ENCODE results near the gene TTL. TPM values are rescaled to one million over a fixed set of nuclear protein-coding genes. Genes with fewer than 3 reads are reported as not detected.

TTL gene
- total RNA-seq, 4 donors from 2014 or later = 12.0 to 22.2 (median 19.0) TPM

DNA sequence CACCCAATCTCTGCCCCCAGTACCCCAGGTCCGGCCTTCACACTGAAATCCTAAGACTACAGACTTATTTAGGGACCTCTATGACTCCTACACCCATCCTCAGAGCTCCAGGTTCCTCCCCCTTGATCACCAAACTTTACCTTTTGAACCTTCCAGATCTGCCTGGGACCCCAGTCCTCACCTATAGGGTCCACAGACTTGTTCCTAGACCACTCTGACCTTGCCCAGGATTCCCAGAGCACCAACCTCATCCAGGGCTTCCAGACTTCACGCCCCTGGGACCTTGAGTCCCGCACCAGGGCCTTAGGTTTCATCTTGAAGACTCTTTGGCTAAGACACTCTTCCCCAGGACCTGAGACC lies 102.9 kb downstream of the TTL start:
- no peaks in the 10 kb centered on the region for H3K9me3 ChIP-seq
- H3K27me3 ChIP-seq = no peaks in the 10 kb centered on the region
- DNase-seq = no peak
- H3K4me1 ChIP-seq = peaks cover 15 to 18% of the 10 kb centered on the region in 2 donors
- TF ChIP-seq, protein P1, sequence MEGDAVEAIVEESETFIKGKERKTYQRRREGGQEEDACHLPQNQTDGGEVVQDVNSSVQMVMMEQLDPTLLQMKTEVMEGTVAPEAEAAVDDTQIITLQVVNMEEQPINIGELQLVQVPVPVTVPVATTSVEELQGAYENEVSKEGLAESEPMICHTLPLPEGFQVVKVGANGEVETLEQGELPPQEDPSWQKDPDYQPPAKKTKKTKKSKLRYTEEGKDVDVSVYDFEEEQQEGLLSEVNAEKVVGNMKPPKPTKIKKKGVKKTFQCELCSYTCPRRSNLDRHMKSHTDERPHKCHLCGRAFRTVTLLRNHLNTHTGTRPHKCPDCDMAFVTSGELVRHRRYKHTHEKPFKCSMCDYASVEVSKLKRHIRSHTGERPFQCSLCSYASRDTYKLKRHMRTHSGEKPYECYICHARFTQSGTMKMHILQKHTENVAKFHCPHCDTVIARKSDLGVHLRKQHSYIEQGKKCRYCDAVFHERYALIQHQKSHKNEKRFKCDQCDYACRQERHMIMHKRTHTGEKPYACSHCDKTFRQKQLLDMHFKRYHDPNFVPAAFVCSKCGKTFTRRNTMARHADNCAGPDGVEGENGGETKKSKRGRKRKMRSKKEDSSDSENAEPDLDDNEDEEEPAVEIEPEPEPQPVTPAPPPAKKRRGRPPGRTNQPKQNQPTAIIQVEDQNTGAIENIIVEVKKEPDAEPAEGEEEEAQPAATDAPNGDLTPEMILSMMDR (IDR thresholded peaks at IDR 0.05) = no peak
- no peak for TF ChIP-seq POLR2A (IDR thresholded peaks at IDR 0.05)
- H3K27ac ChIP-seq = peak overlapping the region; percentile 83 to 96 (median 95)
- intact Hi-C loops (cut with DNase I) = loop anchor here (5.0 kb wide), 1 partner anchor 103 kb away; the partner anchor contains the start of gene TTL
- H3K36me3 ChIP-seq = peaks cover 0 to 11% of the 10 kb centered on the region in 2 donors
- H3K4me3 ChIP-seq (replicated peaks in 1 of 3) = peak overlapping the region; percentile 52 to 66 (median 64)
- WGBS, 2 donors = 62 to 63% methylated on average over 3 of the region's 3 CpGs

DNA sequence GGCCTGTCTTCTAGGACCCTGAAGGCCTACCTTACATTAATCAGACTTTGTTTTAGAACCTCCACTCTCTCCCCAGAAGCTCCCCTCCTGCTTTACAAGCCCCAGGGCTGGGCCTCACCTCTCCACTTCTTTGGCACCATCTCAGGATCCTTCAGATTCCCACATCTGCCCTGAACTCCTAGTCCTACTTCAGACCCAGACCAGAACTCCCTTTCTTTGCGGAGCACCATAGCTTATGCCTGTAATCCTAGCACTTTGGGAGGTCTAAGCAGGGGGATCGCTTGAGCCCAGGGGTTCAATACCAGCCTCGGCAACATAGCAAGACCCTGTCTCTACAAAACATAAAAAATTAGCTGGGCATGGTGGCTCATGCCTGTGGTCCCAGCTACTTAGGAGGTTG lies 103.4 kb downstream of the TTL start:
- no peak for DNase-seq
- Histone ChIP-seq H3K9me3 (no peaks in the 10 kb centered on the region), H3K36me3 (peaks cover 0 to 11% of the 10 kb centered on the region in 2 donors), H3K27me3 (no peaks in the 10 kb centered on the region), H3K4me3 (replicated peaks in 1 of 3) (peak overlapping the region in 1 of 3 donors; percentile 64), H3K4me1 (peaks cover 15 to 18% of the 10 kb centered on the region in 2 donors), H3K27ac (peak overlapping the region in 1 of 3 donors; percentile 96)
- WGBS, 2 donors = 100% methylated on average over 3 of the region's 3 CpGs
- TF ChIP-seq POLR2A (IDR thresholded peaks at IDR 0.05) = no peak
- TF ChIP-seq, protein P1 (IDR thresholded peaks at IDR 0.05) = no peak
- intact Hi-C loops (cut with DNase I) = loop anchor here (5.0 kb wide), 1 partner anchor 103 kb away; the partner anchor contains the start of gene TTL

DNA sequence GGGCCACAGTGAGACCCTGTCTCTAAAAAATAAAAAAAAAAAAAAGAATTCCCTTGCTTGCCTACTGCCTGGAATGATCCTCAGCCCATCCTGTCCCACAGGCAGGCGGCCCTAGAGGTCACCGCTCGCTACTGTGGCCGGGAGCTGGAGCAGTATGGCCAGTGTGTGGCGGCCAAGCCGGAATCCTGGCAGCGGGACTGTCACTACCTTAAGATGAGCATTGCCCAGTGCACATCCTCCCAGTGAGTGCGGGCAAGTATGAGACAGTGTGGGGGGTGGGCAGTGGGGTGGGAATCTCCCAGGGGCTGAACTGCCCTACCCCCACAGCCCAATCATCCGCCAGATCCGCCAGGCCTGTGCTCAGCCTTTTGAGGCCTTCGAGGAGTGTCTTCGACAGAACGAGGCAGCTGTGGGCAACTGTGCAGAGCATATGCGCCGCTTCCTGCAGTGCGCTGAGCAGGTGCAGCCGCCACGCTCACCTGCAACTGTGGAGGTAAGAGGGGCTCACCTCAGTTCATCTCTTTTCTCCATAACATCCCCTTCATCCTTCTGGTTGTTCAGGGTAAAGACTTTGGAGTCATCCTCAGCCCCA lies 104.0 kb downstream of the TTL start:
- peaks cover 15 to 18% of the 10 kb centered on the region in 2 donors for H3K4me1 ChIP-seq
- 97% methylated on average over 14 to 18 of the region's 18 CpGs for whole genome bisulfite sequencing, 2 donors
- intact Hi-C loops (cut with DNase I) = loop anchor here (5.0 kb wide), 1 partner anchor 104 kb away; the partner anchor contains the start of gene TTL
- H3K4me3 ChIP-seq (replicated peaks in 1 of 3) = no peak overlapping the region
- peaks cover 0 to 11% of the 10 kb centered on the region in 2 donors for H3K36me3 ChIP-seq
- H3K27ac ChIP-seq = no peak overlapping the region
- DNase-seq = no peak
- TF ChIP-seq, protein P1 (IDR thresholded peaks at IDR 0.05) = no peak
- TF ChIP-seq POLR2A (IDR thresholded peaks at IDR 0.05) = no peak
- no peaks in the 10 kb centered on the region for H3K9me3 ChIP-seq
- no peaks in the 10 kb centered on the region for H3K27me3 ChIP-seq

DNA sequence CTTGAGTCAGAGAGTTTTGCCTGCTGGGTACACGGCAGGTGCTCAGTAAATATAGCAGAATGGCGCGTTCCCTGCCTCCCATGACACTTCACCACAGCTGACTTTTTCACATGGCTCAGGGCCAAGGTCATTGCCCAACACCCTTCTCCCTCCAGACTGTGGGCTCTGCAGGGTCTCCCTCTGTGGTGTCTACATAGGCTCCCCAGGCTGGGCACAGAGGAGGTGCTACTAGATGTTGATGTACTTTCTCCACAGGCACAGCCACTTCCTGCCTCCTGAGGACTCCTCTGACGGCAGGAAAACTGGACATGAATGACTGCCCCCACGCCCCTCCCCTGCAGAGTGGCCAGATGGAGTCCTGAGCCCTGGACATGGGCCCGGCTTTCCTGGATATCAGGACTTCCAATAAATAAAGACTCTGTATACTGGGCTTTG lies 106.7 kb downstream of the TTL start:
- H3K4me3 ChIP-seq (replicated peaks in 1 of 3) = no peak overlapping the region
- peaks cover 0 to 11% of the 10 kb centered on the region in 2 donors for H3K36me3 ChIP-seq
- H3K27ac ChIP-seq = no peak overlapping the region
- intact Hi-C loops (cut with DNase I) = loop anchor here (5.0 kb wide), 1 partner anchor 106 kb away; the partner anchor contains the start of gene TTL
- H3K9me3 ChIP-seq = no peaks in the 10 kb centered on the region
- peak in 1 of 2 donors; percentile 39 for DNase-seq
- H3K27me3 ChIP-seq = no peaks in the 10 kb centered on the region
- TF ChIP-seq POLR2A (IDR thresholded peaks at IDR 0.05) = no peak
- TF ChIP-seq, protein P1 (IDR thresholded peaks at IDR 0.05) = no peak
- WGBS, 2 donors = 75 to 80% methylated on average over 6 of the region's 6 CpGs
- peaks cover 9 to 13% of the 10 kb centered on the region in 2 donors for H3K4me1 ChIP-seq

Small RNA genes within 50 kb of the gene (small RNA-seq; reads per million reads assigned to genes)
- gene RF00019 = not detected

Other genes with a start within 250 kb of the TTL start
- 10 to 100 TPM; 26.9 to 68.1 (median 43.1) TPM for gene ZC3H8, start 227.1 kb upstream of the TTL start, total RNA-seq
- gene ZC3H6, start 206.6 kb upstream of the TTL start, total RNA-seq = 10 to 100 TPM; 17.4 to 20.1 (median 19.0) TPM
- gene RGPD8, start 48.5 kb upstream of the TTL start, total RNA-seq = 10 to 100 TPM; 32.2 to 55.5 (median 45.2) TPM
- gene POLR1B, start 60.3 kb downstream of the TTL start, total RNA-seq = 10 to 100 TPM; 18.5 to 27.4 (median 23.2) TPM
- 10 to 100 TPM; 14.6 to 70.6 (median 29.1) TPM for gene CHCHD5, start 102.5 kb downstream of the TTL start, total RNA-seq
- 10 to 100 TPM; 15.6 to 40.3 (median 23.9) TPM for gene SLC20A1, start 163.8 kb downstream of the TTL start, total RNA-seq
- gene NT5DC4, start 238.9 kb downstream of the TTL start, total RNA-seq = not detected